Activated naive CD4-positive, alpha-beta T cell treated with anti-CD3 and anti-CD28 coated beads, Interleukin-2, amount 10 ng/mL, durations not matched to agents 7 days and 5 days (primary cell): ENCODE data around the gene KRTAP20-1.
A peak's percentile ranks its signal among the peaks of the same experiment; 100 is the strongest.

Experiments used
- CTCF ChIA-PET: fragments of 350-600 bp; sonication (Branson Sonifier 250); formaldehyde crosslinking; loops from one replicate; lab custom pipeline; 2021; ENCODE audit warnings: antibody characterized with exemption; lab: Charles Lee
- DNase-seq: peaks from one replicate; pipeline ENCODE4 v3.0.0-alpha.2; 2020
- H3K27ac Mint-ChIP-seq: one replicate; pipeline ENCODE4 v1.8.0; 2021; ENCODE audit warnings: mild to moderate bottlenecking, moderate library complexity, mixed read lengths
- H3K27me3 Mint-ChIP-seq: one replicate; pipeline ENCODE4 v1.8.0; 2021; ENCODE audit warnings: mild to moderate bottlenecking, mixed read lengths
- H3K36me3 Mint-ChIP-seq: one replicate; pipeline ENCODE4 v1.8.0; 2021; ENCODE audit warnings: mixed read lengths
- H3K4me1 Mint-ChIP-seq: one replicate; pipeline ENCODE4 v1.8.0; 2021; ENCODE audit warnings: mixed read lengths
- H3K4me3 Mint-ChIP-seq: one replicate; pipeline ENCODE4 v1.8.0; 2021; ENCODE audit warnings: mild to moderate bottlenecking, moderate library complexity, mixed read lengths
- H3K9me3 Mint-ChIP-seq: one replicate; pipeline ENCODE4 v1.8.0; 2021; ENCODE audit warnings: mixed read lengths

The KRTAP20-1 gene

GRCh38 chr21:30620522-30620921 is 4.3 kb downstream of the KRTAP20-1 start, which contains the start of gene KRTAP20-4:
Gene KRTAP20-4 (plus strand): TSS chr21:30620627.
- DNase-seq, result no peak
- H3K27me3 Mint-ChIP-seq, result no peaks in the 10 kb centered on the region
- H3K36me3 Mint-ChIP-seq, result no peaks in the 10 kb centered on the region
- H3K9me3 Mint-ChIP-seq, result peaks cover 4% of the 10 kb centered on the region
- CTCF ChIA-PET, result no interaction called here
- no peak within 1 kb of the TSS for H3K4me3 Mint-ChIP-seq
- no peak within 1 kb of the TSS for H3K27ac Mint-ChIP-seq
- H3K4me1 Mint-ChIP-seq, result no peaks in the 10 kb centered on the region

- Mint-ChIP-seq H3K27me3 (no peaks in the 10 kb centered on the region), H3K27ac (no peak overlapping the region), H3K9me3 (peaks cover 4% of the 10 kb centered on the region), H3K4me1 (no peaks in the 10 kb centered on the region), H3K4me3 (no peak overlapping the region), H3K36me3 (no peaks in the 10 kb centered on the region)
- CTCF ChIA-PET, result interaction anchor here (0.8 kb wide), 1 partner anchor 9 kb away, joined by 3 read pairs; no protein-coding TSS in a partner anchor
- no peak for DNase-seq
Measured at GRCh38 chr21:30623362-30623761, 7.1 kb downstream of the KRTAP20-1 start.

- no peaks in the 10 kb centered on the region for H3K4me1 Mint-ChIP-seq
- H3K27ac Mint-ChIP-seq, result no peak overlapping the region
- no peak for DNase-seq
- CTCF ChIA-PET, result no interaction called here
- no peak overlapping the region for H3K4me3 Mint-ChIP-seq
- peaks cover 4% of the 10 kb centered on the region for H3K9me3 Mint-ChIP-seq
- H3K36me3 Mint-ChIP-seq, result no peaks in the 10 kb centered on the region
- H3K27me3 Mint-ChIP-seq, result no peaks in the 10 kb centered on the region
Measured at GRCh38 chr21:30625449-30626165, 9.4 kb downstream of the KRTAP20-1 start.

GRCh38 chr21:30628109-30628508 is 11.9 kb downstream of the KRTAP20-1 start:
- DNase-seq, result no peak
- no peak overlapping the region for H3K27ac Mint-ChIP-seq
- peaks cover 4% of the 10 kb centered on the region for H3K9me3 Mint-ChIP-seq
- no peak overlapping the region for H3K4me3 Mint-ChIP-seq
- no peaks in the 10 kb centered on the region for H3K27me3 Mint-ChIP-seq
- H3K4me1 Mint-ChIP-seq, result no peaks in the 10 kb centered on the region
- H3K36me3 Mint-ChIP-seq, result no peaks in the 10 kb centered on the region
- CTCF ChIA-PET, result no interaction called here

- no peaks in the 10 kb centered on the region for H3K36me3 Mint-ChIP-seq
- H3K27ac Mint-ChIP-seq, result no peak overlapping the region
- DNase-seq, result no peak
- CTCF ChIA-PET, result interaction anchor here (0.6 kb wide), 1 partner anchor 122 kb away, joined by 3 read pairs; no protein-coding TSS in a partner anchor
- no peaks in the 10 kb centered on the region for H3K4me1 Mint-ChIP-seq
- H3K27me3 Mint-ChIP-seq, result no peaks in the 10 kb centered on the region
- no peak overlapping the region for H3K4me3 Mint-ChIP-seq
- H3K9me3 Mint-ChIP-seq, result peaks cover 4% of the 10 kb centered on the region
Measured at GRCh38 chr21:30629200-30629599, 13.0 kb downstream of the KRTAP20-1 start.

DNA sequence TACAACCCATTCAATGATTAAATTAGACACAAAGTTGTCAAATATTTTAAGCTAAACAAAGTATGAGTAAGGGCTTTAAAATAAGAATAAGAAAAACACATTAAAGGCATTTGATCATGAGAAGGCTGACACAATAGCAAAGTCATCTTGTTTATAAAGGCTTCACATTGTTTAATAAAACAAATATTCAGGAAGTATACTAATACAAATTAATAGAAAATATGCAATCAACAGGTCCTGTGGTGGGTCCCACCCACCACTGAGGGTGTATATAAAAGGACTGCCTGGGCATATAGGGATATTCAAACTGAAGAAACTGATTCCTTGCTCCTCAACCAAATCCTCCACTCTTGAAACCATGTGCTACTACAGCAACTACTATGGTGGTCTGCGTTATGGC is 18.7 kb downstream of the KRTAP20-1 start, which contains the start of gene KRTAP20-2:
Gene KRTAP20-2 (plus strand): TSS at position 301 of the 400 bp plus-strand sequence. CDS start 58 bp downstream, at position 359.
- H3K27ac Mint-ChIP-seq, result no peak within 1 kb of the TSS
- H3K9me3 Mint-ChIP-seq, result peaks cover 3% of the 10 kb centered on the region
- CTCF ChIA-PET, result no interaction called here

GRCh38 chr21:30638686-30639085 is 22.5 kb downstream of the KRTAP20-1 start:
- Mint-ChIP-seq H3K27ac (no peak overlapping the region), H3K4me3 (no peak overlapping the region), H3K4me1 (no peaks in the 10 kb centered on the region), H3K27me3 (no peaks in the 10 kb centered on the region), H3K9me3 (peaks cover 3% of the 10 kb centered on the region), H3K36me3 (no peaks in the 10 kb centered on the region)
- DNase-seq, result no peak
- CTCF ChIA-PET, result no interaction called here

More for the DNA sequence above, 18.7 kb downstream of the KRTAP20-1 start, which contains the start of gene KRTAP20-2:
- Mint-ChIP-seq H3K36me3 (no peaks in the 10 kb centered on the region), H3K27me3 (no peaks in the 10 kb centered on the region), H3K4me1 (no peaks in the 10 kb centered on the region), H3K4me3 (no peak within 1 kb of the TSS)
- no peak for DNase-seq

- Mint-ChIP-seq H3K4me3 (no peak within 1 kb of the TSS), H3K4me1 (no peaks in the 10 kb centered on the region), H3K27ac (peak within 1 kb of the TSS; percentile 9), H3K36me3 (no peaks in the 10 kb centered on the region), H3K9me3 (peaks cover 3% of the 10 kb centered on the region), H3K27me3 (no peaks in the 10 kb centered on the region)
- CTCF ChIA-PET, result no interaction called here
- no peak for DNase-seq
Measured at GRCh38 chr21:30642564-30642963, 26.3 kb downstream of the KRTAP20-1 start, which contains the start of gene KRTAP20-3. Gene KRTAP20-3 (plus strand): TSS chr21:30642864.

- no peaks in the 10 kb centered on the region for H3K27me3 Mint-ChIP-seq
- H3K27ac Mint-ChIP-seq, result no peak overlapping the region
- no peaks in the 10 kb centered on the region for H3K36me3 Mint-ChIP-seq
- H3K4me3 Mint-ChIP-seq, result no peak overlapping the region
- CTCF ChIA-PET, result no interaction called here
- no peaks in the 10 kb centered on the region for H3K4me1 Mint-ChIP-seq
- DNase-seq, result no peak
- no peaks in the 10 kb centered on the region for H3K9me3 Mint-ChIP-seq
Measured at GRCh38 chr21:30646904-30647414, 30.7 kb downstream of the KRTAP20-1 start.

GRCh38 chr21:30652891-30653290 is 36.7 kb downstream of the KRTAP20-1 start:
- Mint-ChIP-seq H3K36me3 (no peaks in the 10 kb centered on the region), H3K27ac (no peak overlapping the region), H3K27me3 (no peaks in the 10 kb centered on the region), H3K4me1 (no peaks in the 10 kb centered on the region), H3K4me3 (no peak overlapping the region), H3K9me3 (peaks cover 2% of the 10 kb centered on the region)
- DNase-seq, result no peak
- CTCF ChIA-PET, result no interaction called here
